ENCODE data around the gene YOD1. TPM values are rescaled to one million over a fixed set of nuclear protein-coding genes. Genes with fewer than 3 reads are reported as not detected.

The YOD1 gene
- total RNA-seq, 1 experiment from 2014 or later: 5.5 TPM

DNA sequence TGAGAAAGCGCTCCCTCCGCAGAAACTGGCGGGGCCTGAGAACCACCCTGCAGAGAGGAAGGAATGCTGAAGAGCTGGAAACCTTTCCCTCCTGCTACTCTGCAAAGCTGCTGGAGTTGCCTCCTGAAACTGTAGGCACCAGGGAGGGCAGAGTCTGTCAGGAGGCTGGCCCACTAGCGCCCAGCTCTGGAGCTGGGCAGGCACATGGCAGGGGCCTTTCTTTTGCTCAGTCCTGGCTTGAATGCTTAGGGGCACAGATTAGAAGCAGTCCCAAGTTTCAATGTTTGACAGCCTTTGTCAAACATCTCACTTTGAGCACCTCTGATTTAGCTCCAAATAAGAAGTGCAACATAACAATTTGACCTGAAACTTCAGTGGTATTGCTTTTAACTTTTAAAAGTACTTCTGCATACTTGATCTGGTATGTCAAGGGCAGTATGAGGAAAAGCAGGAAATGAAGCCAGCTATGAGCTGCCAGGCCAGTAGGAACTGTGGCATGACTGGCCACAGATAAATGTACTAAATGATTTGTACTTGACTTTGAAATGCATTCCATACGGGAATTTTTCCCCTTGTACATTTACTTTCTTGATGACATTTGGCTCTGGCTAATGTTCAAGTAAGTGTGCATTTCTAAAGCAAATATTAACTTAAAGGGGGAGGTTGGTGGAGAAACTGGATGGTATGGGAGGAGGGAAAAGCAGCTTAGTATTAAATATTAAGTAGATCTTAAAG is 25.7 kb downstream of the YOD1 start:
- Histone ChIP-seq H3K9me3 (no peaks in the 10 kb centered on the region), H3K4me3 (no peak overlapping the region), H3K36me3 (no peaks in the 10 kb centered on the region), H3K27me3 (no peaks in the 10 kb centered on the region)
- DNase-seq: peak; percentile 79

DNA sequence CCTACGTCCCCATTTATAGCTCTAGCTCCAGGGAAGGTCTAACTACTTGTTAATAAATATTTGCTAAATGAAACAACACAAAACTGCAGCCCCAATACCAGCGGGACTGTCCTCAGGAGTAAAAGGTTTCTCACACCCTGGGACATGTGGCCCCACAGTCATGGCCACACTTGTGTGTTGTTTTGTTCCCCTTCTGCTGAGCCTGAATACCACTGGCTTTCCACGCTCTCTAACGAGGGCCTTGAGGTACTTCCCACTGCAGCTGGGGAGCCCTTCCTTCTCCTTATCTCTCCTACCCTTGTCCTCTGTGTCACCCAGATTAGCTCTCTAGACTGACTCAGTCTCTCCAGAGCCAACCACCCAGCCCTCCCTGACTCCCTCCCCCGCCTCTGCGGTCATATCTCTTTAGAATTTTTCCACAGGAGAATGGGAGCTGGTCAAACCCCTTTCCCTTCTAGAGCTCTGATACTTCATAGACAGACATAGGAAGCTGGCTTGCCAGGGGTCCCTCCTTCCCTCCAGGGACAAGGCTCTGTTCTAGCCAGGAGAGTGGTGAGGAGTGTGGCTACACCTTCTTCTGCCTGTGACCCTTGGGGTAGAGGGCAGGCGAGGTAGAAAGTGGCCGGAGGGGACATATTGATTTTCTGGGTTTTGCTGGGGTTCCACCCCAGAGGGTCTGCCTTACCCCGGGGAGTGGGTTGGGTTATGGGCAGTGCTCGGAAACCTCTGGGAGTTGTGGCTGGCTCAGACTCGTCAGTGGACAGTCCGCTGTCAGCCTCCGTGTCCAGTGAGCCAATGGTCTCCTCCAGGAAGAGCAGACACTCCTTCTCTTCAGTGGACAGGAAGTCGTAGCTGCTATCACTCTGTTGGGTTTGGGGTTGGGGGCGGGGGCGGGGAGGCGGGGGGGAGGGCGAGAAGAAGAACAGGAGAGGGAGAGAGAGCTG is 26.5 kb downstream of the YOD1 start:
- Histone ChIP-seq H3K27me3 (no peaks in the 10 kb centered on the region), H3K9me3 (no peaks in the 10 kb centered on the region), H3K4me3 (no peak overlapping the region), H3K36me3 (no peaks in the 10 kb centered on the region)
- no peak for DNase-seq

DNA sequence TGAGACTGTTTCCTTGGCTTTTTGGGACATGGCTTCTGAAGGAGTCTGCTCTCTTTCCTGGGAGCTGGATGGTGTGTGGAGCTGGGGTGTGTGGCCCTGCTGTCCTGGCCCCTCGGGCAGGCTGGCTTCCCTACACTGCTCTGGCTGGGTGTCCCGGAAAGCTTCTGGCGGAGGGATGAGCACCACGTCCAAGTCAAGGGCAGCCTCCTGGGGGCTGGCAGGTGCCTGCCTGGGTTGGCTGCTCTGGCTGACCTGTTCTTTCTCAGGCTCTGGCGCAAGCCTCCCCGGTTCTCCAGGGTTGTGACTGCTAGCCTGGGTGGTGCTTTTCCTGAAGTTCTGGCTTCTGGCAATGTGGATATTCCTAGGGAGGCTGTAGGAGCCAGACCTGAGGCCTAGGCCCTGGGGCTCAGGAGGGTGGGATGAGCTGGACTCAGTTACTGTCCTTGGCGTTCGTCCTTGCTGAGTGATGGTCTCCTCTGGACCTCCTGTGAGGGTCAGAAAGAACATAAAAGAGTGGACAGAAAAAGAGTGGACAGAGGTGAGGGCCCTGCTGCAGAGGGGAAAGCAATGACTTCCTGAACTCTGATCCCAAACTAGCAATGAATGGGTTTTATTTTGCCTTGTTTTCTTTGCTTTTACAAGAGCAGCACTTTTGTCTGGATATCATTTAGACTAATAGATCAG is 27.9 kb downstream of the YOD1 start:
- Histone ChIP-seq H3K36me3 (no peaks in the 10 kb centered on the region), H3K9me3 (no peaks in the 10 kb centered on the region), H3K27me3 (no peaks in the 10 kb centered on the region), H3K4me3 (no peak overlapping the region)
- DNase-seq: no peak

DNA sequence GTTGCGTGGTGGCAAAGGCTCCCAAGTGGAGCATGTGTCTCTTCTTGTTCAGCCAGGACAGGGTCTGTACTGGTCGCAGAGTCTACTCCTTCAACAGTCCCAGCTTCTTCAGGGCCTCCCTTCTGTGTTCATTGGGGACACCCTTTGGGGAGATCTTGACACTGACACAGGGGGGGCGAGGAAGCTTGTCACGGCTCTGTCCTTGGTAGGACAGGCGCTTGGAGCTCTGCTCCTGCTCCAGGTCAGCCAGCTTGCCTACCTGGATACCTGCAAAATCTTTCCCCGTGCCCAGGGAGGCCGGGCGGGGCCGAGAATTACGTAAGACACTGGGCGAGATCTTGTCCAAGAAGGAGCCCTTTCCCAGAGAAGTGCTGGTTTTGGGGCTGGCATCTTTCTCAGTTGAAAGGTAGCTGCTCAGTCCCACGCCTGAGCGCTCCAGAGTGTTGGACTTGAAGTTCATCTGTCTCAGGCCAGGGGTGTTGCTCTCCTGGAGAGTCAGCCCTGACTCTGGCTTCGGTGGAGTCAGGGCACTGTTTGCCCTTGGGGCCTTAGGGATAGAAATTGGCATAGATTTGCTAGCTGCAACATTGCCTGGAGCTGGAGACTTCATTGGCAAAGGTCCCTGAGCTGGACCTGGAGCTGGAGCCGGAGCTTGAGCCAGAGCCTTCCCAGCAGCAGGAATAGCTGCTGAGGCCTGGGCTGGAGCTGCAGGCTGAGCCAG is 29.0 kb downstream of the YOD1 start:
- no peak overlapping the region for H3K4me3 ChIP-seq
- H3K36me3 ChIP-seq: no peaks in the 10 kb centered on the region
- H3K27me3 ChIP-seq: no peaks in the 10 kb centered on the region
- peak; percentile 58 for DNase-seq
- H3K9me3 ChIP-seq: no peaks in the 10 kb centered on the region

DNA sequence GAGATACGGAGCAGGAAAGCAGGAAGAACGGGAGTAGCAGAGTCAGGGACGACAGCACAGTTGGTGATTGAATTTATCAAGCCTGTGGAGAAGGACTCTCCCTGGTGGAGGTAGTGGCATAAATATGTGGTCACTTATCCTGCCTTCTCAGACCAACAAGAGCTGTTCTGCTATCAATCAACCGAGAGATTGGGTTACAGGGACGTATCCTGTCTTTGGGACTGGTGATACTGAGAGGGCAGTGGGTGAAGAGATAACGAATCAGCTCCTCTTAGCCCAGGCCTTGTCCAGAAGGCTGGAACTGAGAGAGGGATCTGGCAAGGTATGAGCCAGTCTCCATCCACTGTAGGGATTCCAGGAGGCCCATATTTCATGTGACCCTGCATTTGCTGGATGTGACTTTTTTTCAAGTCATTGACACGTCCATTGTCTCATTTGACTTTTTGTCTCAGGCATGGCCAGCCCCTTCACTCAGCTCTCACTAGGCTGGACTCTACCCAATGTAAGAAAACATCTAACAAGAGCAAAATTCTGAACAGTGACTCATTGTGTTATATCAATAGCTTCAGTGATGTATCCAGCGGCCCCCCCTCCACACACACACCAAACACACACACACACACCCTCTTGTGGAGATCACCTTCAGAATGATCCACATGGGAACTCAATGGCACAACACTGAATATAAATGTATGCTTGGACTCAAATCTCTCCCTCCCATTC is 29.7 kb downstream of the YOD1 start:
- H3K4me3 ChIP-seq: no peak overlapping the region
- DNase-seq: peak; percentile 58
- no peaks in the 10 kb centered on the region for H3K9me3 ChIP-seq
- no peaks in the 10 kb centered on the region for H3K36me3 ChIP-seq
- no peaks in the 10 kb centered on the region for H3K27me3 ChIP-seq

DNA sequence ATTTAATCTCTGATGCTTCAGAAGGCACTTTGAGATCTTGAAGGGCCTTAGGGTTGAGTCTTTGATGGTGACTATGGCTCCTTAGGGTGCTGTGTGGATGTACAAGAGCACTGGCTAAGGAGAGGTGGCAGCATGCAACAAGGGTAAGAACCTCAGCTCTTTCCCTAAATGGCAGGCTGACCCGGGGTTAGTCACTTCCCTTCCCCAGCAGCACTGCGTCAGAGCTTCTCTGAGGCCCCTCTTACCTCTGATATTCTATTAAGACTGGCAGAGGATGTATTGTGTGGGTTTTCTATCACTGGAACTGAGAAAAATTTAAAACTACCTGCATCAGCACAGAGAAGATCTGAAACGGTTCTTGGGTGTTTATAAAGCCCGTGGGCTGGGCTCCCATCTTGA is 30.3 kb downstream of the YOD1 start:
- Histone ChIP-seq H3K36me3 (no peaks in the 10 kb centered on the region), H3K27me3 (no peaks in the 10 kb centered on the region), H3K9me3 (no peaks in the 10 kb centered on the region), H3K4me3 (no peak overlapping the region)
- no peak for DNase-seq

DNA sequence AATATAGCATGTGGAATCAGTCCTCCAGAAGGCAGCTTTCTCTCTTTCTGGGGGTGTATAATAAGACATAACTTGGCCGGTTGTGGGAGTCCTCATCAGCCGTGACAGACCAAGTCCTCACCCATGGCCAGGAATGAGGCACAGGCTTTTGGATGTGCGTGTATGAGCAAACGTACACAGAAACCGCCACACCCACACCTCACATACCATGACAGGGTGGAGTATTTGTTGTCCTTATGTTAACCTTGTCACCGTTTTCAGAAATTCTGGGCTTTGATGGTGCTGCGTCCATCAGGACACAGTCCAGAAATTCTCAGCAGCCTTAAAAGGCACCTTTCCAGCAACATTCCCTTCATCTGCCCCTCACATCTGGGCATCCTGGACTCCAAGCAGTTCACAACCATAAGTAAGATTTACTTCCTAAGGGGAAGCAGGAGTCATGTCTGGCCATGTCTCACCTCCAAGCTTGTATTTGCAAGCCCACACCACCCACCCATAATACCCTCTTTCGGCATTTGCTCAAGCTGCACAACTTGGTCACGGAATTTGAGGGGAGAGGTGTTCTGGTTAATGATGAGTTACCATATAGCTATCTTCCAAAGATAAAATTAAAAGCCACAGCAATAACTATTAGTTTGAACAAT is 30.8 kb downstream of the YOD1 start:
- H3K36me3 ChIP-seq: no peaks in the 10 kb centered on the region
- H3K27me3 ChIP-seq: no peaks in the 10 kb centered on the region
- no peak overlapping the region for H3K4me3 ChIP-seq
- no peak for DNase-seq
- no peaks in the 10 kb centered on the region for H3K9me3 ChIP-seq

DNA sequence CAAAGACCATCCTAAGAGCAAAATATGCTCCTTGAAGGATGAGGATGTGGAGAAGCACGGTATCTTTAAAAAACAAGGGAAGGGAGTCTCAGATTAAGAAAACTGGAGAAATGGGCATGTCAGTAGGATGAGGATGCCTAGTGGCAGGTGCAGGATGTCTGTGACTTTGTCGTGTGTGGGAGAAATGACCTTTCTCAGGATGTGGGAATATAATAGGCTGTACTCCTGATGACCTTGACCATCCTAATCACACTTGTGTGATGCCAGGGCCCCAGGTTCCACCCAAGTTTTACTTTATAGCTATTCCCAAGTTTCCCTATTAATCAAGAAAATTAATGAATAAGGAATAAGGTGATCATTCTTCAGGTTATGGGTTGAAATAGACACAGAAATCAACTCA is 31.3 kb downstream of the YOD1 start:
- DNase-seq: no peak
- H3K27me3 ChIP-seq: no peaks in the 10 kb centered on the region
- no peaks in the 10 kb centered on the region for H3K9me3 ChIP-seq
- no peaks in the 10 kb centered on the region for H3K36me3 ChIP-seq
- H3K4me3 ChIP-seq: no peak overlapping the region

DNA sequence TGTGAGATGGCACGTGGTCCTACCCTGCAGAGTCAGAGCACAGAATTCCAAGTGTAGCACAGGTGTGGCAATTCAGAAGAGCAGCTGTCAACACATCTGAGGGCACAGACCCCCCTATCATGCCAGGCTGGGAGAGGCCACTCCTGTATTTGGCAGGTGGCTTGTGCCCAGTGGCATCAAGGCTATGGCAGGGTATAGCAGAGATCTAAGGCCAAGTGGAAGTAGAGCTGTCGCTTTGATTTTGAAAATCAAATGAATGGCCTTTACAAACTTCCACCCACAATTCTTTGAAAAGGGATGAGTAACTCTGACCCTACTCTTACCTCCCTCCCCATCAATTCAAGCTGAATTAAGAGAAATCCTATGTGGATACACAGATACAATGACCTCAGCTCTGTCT is 31.8 kb downstream of the YOD1 start:
- Histone ChIP-seq H3K27me3 (no peaks in the 10 kb centered on the region), H3K9me3 (no peaks in the 10 kb centered on the region), H3K4me3 (no peak overlapping the region), H3K36me3 (no peaks in the 10 kb centered on the region)
- DNase-seq: no peak

DNA sequence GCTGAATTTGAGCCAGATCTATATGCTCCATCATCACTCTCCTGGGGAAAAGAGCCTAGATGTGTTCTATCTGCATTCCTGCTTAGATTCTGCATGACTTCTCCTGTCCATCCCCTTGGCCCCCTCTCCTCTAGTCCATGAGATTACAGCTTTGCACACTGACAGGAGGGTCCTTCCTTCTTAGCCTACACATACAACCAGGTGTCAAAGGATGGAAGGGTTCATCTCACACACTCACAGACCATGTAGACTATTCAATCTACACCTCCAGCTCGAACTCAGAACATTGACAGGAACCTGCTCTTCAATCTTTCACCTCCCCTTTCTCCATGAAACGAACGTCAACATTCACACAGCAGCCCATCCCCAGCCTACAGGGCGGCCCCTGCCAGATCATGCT is 32.3 kb downstream of the YOD1 start:
- no peak overlapping the region for H3K4me3 ChIP-seq
- H3K36me3 ChIP-seq: no peaks in the 10 kb centered on the region
- H3K9me3 ChIP-seq: no peaks in the 10 kb centered on the region
- H3K27me3 ChIP-seq: no peaks in the 10 kb centered on the region
- no peak for DNase-seq

DNA sequence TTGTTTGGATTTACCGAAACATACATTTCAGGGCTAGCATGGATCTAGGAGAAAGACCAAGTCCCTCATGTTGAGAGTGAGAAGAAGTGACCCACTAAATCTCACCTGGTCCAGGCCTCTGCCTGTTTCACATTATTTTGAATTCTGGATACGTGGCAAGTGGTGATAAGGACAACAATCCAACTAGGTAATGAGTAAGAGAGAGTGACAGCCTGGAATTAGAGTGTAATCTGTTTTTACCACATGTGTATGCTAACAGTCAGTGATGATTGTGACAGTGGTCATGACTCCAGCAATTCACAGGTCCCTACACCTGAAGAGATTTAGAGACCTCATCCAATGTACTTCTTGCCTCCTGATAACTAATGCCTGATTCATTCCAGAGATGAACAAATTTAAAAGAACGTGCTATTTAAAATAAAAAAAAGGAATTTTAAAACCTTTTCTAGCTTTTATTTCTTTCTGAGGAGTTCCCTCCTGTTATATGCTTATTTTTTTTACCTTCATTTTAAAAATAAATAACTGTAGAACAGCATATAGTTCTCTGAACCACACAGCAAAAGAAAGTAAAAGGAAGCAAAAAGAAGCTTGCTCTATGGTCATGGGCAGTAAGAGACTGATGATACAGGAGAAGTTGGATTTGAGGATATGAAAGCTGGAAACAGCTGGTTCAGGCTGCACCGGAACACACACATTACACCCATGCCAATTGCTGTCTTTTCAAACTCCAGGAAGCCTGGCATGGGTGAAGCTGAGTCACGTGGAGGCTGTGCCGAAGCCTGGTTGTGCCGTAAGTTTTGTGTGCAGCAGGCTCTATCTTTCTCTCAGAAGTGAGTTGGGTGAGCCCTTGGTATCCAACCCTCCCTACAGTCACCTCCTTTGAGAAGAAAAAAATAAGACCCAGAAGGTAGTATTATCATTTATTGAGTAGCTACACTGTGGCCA is 33.1 kb downstream of the YOD1 start:
- H3K36me3 ChIP-seq: no peaks in the 10 kb centered on the region
- no peaks in the 10 kb centered on the region for H3K27me3 ChIP-seq
- H3K4me3 ChIP-seq: no peak overlapping the region
- peak; percentile 95 for DNase-seq
- H3K9me3 ChIP-seq: no peaks in the 10 kb centered on the region

DNA sequence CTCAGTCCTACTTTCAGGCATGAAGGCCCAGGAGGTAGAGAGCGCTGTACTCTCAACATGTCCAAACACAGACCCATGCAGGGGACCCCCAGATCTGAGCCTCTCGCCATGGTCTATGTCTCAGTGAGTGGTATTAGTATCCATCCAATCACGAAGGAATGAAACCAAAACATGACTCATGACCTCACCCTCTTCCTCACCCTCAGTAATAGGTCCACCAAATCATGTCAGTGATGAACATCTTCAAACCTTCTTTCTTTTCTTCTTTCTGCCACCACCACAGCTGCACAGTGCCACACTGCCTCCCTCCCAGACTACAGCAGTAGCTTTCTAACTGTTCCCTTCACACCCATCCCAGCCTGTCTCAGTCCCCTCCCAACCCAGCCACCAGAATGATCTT is 35.2 kb downstream of the YOD1 start:
- Histone ChIP-seq H3K36me3 (no peaks in the 10 kb centered on the region), H3K27me3 (no peaks in the 10 kb centered on the region), H3K4me3 (no peak overlapping the region), H3K9me3 (no peaks in the 10 kb centered on the region)
- no peak for DNase-seq

DNA sequence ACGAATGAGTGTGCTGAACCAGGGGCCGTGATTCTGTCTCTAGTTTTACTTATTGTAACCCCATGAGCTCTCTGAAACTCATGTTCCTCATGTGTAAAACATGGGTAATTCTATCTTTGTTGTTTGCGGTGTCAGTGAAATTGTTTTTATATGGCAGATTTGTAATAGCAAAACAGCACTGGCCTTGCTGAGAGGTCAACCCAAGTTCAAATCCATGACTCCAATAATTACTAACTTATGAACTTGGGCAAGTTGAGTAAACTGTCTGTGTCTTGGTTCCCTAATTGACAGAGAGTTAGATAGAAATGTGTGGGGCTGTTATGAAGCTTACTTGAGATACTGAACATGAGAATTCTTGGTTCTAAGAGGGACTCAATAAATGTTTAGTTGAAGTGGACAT is 36.3 kb downstream of the YOD1 start:
- Histone ChIP-seq H3K27me3 (no peaks in the 10 kb centered on the region), H3K36me3 (no peaks in the 10 kb centered on the region), H3K9me3 (no peaks in the 10 kb centered on the region), H3K4me3 (no peak overlapping the region)
- no peak for DNase-seq

DNA sequence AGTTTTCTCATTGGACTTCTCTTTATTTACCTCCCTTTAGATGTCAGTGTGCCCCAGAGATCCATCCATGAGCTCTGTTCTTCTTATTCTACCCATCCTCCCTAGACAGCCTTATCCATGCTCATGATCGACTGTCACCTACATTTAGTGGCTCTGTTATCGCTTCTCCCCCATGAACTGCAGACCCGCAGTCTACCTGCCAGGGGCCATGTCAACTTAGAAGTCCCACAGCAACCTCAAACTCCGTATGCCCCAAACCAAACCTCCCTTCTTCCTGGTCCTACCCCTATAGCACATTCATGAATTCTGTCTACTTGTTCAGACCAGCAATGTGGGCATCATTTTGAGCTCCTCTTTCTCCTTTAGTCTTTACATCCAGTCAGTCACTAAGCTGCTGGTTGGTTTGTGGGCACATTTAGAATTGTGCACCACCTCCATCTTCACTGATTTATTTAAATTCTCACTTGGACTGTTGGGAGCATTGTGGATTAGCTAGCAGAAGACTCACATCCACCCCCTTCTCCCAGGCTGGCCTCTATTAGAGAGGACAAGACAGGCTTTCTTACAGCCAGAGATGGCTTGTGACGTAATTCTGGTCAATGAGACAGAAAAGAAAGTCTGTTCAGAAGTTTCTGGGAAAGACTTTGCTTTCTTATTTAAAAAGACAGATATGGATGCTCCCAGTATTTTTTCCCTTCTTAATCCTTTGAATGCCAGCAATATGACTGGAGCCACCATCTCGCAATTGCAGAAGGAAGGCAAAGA is 37.5 kb downstream of the YOD1 start:
- H3K27me3 ChIP-seq: no peaks in the 10 kb centered on the region
- no peaks in the 10 kb centered on the region for H3K36me3 ChIP-seq
- no peak for DNase-seq
- H3K4me3 ChIP-seq: no peak overlapping the region
- no peaks in the 10 kb centered on the region; the same call in 1 of the 2 replicates for H3K9me3 ChIP-seq

Data from MG63 (cell line).